Stimulated activated CD4-positive, alpha-beta T cell treated with anti-CD3 and anti-CD28 coated beads, TNF-alpha, amount 100 ng/mL, for 48 hours (primary cell): ENCODE measurements around the gene CCDC78.

ENCODE experiments used
- DNase-seq, 3 donors: peaks; one replicate each; pipeline ENCODE4 v3.0.0-alpha.2; 2020; ENCODE audit warnings: low read depth in 3 of 3

The CCDC78 gene

DNA sequence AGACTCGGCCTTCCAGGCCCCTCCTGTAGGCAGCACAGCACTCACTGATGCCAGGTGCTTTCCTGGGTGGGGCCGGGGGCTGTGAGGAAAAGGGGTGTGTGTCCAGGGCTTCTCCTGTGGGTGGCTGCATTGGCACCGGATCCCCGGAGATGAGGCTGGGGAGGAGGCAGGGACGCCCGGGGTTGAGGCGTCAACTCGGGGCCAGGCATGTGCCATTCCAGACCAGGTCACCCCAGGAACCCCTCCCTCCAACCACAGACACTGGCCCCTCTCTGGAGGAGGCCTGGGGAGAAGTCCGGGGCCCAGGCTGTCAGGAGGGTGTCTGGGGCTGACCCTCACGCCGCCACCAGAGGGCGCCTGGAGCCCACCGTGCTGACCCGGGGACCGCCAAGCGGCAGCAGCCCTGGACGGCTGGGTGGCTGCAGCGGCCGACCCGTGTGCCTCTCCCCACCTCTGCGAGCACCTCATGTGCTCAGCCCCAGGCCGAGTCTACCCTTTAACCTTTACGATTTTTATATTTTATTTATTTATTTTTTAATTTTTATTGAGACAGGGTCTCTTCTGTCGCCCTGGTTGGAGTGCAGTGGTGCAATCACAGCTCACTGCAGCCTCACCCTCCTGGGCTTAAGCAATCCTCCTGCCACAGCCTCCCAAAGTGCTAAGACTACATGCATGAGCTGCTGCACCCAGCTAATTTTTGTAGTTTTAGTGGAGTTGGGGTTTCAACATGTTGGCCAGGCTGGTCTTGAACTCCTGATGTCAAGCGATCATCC, 14.5 kb downstream of the CCDC78 start:
- peak; percentile 51 to 79 (median 65) for DNase-seq

DNA sequence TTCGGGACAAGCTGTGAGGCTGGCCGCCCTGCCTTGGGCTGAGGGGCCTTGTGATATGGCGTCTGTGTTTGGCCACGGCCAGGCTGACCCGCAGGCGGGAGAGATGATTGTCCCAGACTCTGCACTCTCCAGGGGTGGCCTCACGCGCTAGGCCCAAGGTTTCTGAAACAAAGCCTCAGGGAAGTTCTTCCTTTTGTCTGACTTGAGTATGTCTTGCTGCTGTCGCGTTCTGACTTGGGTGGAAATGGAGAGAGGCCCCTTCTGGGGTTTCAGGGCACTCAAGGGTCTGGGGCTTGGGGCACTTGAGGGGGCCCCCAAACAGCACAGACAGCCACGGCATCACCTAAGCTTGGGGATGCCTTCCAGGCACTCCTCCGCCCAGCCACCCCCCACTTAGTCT, 15.2 kb downstream of the CCDC78 start:
- DNase-seq = no peak

DNA sequence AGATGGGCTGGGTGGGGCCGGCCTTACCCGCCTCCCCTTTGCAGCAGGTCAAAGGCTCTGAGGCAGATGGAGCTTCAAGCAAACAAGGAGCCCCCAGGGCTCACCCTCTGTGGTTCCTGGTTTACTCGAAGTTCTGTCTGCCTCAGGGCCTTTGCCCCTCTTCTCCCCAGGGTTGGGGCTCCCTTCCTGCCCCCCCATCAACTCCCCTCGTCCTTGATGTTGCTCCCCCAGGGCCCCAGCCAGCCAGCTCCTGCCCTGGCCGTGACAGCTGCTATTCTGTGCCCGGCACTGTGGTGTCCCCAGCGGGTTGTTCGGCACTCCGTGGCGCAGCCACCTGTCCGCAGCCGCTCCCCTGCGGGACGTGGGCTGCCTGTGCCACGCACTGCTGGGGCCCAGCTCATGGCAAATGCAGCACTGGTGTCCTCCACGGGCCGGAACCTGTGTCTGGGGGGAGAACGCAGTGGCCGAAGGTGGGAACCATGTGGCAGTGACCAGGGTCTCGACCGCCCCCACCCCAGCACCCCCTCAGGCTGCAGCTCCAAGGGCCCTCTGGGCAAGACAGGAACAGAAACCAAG, 15.7 kb downstream of the CCDC78 start:
- no peak for DNase-seq

DNA sequence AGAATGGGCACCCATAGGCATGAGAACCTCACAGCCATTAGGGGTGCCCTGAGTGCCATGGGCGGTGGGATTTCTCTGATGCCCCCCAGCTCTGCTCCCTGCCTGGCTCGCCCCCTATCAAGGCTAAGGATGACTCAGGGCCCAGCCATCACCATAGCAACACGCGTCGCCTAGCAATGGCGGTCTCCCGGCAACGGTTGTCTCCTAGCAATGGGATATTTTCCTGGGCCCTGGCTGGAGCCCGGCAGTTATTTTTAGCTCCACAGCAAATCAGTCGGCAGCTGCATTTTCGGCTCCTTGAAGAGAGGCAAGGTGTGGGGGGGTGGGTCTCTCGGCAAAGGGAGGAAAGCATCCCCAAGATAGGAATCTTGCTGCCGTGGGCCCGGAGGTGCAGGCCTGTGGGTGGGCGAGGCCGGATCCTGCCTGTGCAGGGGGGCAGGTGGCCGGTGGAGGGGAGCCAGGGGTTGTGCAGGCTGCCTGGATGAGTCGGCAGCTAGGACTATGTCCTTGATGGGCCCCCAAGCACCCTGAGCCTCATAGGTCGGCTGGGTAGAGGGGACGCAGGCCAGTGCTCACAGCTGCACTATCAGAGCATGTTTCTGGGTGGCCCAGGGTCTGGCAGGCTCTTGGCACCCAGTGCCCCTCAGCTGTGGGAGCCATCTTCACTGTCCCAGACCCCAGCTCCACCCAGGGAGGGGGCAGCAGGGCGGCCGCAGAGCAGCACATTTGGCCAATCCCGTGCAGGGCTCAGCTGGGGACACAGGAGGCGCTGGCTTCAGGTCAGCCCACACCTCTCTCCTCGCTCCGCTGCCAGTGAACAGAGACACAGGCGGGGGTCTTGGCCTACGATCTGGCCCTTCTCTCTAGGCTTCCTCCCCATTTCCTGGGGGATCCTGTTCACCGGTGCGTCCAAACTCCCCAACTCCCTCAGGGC, 16.4 kb downstream of the CCDC78 start:
- DNase-seq = no peak

DNA sequence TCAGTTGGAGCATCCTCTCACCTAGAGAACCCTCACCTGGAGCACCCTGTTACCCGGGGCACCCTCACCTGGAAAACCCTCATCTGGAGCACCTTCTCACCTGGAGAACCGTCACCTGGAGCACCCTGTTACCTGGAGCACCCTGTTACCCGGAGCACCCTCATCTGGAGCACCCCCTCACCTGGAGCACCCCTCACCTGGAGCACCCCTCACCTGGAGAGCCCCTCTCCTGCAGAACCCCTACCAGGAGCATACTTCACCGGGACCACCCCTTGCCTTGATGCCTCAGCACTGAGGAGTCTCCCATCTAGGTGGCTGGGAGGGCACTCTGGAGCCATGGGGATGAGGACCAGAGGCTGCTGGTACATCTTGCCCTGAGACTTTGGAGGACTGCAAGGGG, 17.3 kb downstream of the CCDC78 start:
- no peak for DNase-seq

DNA sequence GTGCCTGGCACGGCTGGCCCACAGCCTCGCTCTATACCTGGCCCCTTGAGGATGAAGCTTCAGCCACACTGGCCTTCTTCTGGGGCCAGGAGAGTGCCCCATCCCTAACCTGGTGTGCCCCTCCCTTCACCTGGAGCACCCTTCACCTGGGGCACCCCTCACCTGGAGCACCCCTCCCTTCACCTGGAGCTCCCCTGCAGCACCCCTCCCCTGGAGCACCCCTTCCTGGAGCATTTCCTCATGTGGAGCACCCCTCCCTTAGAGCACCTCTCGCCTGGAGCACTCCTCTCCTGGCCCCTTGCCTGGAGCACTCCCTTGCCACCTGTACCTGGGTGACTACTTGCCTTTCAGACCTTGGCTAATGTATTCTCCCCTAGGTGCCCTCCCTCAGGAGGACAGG, 18.2 kb downstream of the CCDC78 start:
- DNase-seq = no peak

DNA sequence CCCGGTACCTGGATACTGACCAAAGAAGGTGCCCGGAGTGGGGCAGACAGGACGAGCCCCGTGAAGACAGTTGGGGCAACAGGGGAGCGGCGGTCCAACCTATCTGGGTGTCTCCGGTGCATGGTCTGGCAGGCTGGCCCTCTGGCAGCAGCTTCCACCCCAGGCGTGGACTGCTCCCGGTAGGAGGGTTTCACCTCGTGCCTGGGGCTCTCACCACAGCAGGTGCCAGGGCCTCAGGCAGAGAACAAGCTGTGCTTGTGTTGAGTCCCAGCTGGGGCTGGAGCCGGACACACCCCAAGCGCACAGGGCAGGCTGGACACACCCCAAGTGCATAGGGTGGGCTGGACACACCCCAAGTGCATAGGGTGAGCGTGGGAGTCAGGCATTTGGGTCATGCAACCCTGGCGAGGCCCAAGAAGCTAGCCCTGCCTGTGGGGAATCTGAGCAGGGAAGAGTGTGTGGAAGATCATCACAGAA, 19.1 kb downstream of the CCDC78 start:
- DNase-seq = no peak

DNA sequence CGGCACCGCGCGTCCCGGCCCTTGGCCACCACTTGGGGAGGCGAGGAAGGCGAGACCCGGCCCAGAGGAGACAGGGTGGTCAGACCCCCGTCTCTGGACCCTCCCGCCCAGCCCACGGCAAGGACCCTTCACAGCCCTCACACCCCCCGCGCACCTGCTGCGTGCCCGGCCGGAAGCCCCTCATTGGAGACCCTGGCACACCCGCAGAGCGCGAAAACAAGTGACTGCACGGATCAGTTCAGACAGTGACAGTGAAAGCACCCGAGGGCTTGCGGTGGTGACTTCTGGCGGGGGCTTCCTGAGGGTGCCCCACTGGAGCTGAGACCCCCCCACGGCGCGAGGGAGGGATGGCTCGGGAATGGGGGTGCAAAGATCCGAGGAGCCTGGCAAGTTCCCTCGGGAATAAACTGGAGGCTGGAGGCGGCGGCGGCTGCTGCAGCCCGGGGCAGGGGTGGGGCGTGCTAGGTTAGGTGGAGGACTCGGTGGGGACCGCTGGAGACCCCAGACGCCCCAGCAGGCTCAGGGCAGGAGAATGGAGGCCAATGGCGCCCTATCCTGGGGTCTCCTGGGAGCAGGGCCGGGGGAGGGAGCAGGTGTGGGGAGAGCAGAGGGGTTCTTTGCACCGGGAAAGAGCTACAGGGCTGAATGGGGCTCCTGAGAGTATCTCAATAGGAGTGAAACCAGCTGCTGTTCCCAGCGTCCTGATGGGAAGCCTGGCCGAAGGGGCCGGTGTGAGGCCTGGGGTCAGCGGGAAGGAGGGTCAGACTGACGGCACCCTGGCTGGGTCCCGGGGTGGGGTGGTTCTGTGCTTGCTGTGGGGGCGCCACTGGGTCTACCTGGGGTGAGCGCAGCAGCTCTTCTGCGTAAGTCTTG, 19.8 kb downstream of the CCDC78 start:
- no peak for DNase-seq

DNA sequence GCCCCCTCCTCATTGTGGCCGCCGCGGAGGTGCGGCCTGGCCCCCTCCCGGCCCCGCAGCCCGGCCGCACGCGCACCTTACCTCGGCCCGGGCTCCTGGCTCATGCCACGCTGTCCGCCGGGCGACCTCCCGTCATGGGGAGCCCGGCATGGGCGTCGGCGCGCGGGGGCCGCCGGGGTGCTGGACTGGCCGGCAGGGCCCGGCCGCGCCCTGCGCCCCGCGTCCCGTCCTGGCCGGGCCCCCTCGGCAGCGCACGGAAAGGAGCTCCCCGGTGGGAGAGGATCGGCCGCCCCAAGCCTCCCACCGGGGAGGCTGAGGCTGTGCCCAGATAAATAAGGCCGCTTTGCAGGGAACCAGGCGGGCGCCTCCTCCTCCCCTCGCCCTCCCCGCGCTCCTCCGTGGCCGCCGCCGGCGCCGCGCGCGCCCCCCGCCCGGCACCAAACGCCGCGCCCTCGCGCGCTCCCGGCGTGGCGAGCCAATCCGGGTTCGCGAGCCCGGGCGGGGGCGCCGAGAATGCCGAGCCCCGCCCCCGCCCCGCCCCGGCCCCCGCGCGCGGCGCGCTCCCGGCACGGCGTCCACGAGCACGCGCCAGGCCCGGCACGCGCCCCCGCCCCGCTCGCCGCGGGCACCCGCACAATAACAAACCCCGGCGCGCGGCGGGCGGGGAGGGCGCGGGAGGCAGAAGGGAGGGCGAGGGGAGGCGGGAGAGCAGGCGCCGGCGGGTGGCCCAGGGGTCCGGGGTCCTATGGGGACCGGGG, 20.6 kb downstream of the CCDC78 start, which contains the start of gene FBXL16:
Gene FBXL16 (minus strand): TSS at position 371 of the 758 bp plus-strand sequence. CDS start 8,396 bp downstream, outside the sequence.
- DNase-seq = no peak

DNA sequence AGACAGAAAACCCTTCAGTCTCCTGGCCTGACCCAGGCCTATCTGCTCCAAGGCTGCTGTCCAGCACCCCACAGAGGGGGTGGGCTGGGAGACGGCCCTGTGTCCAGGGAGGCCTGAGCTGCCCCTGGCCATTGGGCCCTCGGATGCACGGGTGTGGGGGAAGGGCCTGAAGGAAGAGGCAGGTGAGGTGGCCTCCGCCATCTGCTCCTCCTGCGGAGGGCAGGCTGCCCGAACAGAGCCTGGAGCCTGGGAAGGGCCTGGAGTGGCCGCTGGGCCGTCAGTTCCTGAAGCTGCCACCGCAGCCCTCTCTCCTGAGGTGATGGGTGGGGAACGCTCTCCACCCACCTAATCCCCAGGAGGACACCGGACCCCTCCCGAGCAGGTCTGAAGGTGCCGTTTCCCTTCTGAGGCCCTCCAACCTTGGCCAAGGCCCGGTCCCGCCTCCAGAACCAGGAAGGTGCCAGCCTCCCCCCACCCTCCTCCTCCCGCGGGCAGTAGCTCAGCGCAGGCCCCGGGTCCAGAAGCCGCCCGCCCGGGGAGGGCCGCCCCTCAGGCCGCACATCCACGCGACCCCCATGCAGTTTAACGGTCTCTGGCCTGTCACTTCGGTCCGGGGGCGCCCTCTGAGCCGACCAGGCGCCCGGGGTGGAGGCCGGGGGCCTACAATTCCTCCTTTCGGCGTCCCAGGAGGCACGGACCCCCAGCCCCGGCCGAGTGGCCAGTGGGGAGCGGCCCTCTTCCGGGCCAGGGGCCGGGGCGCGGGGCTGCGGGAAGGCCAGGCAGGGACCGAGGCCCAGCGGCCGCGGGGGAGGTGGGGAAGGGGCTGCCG, 21.5 kb downstream of the CCDC78 start:
- no peak for DNase-seq

DNA sequence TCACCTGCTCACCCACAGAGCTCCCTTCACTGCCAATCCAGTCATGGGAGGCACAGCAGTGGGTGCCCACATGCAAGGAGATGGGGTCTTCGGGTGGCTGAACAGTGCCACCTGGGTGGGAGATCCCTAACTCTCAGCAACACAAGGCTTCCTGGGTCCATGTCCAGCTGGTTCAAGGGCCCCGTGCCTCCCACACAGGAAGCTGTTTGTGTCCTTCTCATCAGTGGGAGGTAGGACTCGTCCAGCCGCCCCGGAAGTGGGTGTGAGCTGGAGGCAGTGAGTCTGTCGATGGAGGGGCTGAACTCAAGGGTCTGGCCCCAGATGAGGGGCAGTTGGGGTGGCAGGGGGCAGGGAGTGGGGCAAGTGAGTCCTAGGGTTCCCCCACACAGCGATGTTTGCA, 22.2 kb downstream of the CCDC78 start:
- DNase-seq = no peak

DNA sequence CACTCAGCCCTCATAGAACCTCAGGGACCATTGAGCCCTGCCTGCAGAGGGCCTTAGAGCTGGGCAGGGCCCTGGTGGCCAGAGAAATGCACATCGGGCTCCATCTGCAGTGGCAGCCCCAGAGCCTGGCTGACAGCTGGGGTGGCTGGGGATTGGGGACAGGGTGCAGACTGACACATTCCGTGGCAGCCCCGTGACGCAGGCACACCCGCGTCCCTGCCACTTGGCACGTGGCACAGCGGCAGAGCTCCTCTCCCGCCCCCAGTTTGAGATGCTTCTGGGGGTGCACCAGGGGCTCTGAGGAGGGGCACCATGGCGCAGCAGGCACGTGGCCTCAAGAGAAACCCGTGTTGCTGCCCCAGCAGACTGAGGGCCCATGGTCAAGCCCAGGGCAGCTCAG, 22.8 kb downstream of the CCDC78 start:
- no peak for DNase-seq

DNA sequence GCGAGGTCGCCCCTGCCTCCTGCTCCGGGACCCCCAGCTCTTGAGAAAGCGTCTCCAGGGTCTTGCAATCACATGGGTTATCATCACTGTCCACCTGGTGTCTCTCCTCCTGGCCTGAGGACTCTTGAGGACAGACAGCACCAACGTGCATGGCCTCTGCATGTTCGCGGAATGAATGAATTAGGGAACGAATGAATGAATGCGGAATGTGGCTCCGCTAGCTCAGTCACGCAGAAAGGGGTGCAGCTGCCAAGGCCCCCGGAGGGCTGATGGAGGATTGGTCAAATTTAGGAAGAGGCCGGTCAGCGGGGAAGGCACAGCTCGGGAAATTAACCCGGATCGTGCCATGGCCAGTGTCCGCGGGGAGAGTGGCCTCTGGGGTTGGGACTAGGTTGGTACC, 23.9 kb downstream of the CCDC78 start:
- DNase-seq = no peak

DNA sequence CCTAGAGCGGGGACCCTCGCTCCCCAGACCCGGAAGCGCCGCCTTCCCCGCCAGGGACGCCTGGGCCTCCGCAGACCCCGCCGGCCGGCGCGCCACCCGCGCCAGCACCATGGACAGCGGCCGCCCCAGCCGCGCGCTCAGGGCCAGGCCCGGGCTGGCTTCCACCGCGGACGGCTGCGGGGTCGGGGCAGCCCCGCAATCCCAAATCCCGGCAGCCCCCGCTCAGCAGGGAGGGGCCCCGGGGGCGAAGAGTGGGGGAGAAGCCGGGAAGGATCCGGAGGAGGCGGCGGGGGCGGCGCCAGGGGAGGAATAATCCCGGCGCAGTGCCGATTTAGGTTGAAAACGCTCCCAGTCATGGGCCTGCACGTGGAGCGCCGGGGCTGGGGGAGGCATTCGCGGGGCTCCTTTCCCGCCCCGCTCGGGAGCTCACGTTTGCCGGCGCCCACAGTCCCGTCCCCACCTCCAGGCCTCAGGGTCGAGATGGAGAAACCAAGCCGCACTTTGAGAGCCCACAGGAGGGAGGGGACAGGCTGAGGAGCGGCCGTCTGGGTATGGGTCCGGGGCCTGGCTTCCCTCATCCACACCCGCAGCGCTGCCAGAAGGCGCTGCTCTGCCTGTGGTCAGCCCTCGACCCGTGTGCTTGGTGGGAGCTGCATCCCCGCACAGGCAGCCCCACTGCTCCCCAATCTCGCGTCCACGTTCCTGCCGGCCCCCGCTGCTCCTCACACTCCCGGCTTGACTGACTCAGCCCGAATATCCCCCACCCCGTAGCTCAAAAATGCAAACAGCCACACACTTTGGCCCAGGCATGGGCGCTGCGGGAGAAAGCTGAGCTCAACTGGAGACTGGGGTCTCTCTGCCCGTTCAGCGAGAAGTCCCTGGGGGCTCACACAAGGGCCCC, 25.3 kb downstream of the CCDC78 start:
- DNase-seq = no peak

DNA sequence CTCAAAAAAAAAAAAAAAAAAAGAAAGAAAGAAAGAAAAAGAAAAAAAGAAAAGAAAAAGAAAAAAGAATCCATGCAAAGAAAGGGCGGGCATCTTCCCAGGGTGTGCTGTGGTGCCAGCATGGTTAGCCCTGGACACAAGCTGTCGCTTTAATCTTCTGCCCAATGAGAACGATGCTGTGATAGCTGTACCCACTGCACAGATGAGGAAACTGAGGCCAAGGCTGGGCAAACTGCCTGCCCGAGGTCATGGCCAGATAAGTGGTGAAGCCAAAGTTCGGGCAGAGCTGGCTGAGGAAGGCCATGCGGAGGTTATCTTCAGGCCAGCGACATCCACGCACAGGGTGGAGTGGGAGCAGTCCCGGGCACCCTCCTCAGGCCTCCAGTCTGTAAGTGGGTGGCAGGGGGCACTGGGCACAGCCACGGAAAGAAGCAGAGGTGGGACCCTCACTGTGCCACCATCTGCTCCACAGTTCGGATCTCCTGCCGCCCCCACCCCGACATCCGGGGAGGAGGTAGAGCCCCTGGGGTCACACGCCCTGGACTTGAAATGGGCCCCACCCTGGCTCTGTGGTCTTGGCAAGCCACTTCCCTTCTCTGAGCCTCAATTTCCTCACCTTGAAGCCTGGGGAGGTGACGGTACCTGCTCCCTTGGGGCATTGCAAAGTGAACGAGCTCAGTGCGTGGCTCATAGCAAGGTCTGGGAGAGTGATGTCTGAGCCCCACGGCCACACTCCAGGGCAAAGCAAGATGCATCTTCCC, 27.2 kb downstream of the CCDC78 start:
- no peak for DNase-seq

DNA sequence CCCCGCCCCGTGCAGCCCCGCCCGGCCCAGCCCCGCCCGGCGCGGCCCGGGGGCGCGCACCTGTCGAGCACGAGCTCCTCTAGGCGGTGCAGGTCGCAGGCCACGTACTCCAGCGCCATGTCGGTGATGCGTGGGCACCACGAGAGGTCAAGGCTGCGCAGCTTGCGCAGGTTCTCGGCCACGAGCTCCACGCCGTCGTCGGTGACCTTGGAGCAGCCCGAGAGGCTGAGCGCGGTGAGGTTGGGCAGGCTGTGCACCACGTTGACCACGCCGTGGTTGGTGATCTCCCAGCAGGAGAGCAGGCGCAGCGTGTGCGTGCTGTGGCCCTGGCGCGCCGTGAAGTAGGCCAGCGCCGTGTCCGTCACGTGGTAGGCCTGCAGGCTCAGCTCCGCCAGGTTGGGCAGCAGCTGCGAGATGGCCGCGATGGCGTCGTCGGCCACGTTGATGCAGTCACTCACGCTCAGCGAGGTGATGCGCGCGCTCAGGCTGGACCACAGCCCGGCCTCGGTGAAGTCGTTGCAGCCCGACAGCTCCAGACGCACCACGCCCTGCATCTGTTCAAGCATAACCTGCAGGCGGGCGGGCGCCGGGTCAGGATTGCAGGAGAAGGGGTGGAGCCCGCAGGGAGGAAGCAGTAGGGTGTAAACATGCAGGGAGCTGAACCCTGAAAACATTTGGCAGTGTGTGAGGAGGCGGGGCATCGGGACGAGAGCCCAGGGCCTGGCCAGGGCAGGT, 30.7 kb downstream of the CCDC78 start:
- DNase-seq = peak; percentile 51 to 72 (median 52)

DNA sequence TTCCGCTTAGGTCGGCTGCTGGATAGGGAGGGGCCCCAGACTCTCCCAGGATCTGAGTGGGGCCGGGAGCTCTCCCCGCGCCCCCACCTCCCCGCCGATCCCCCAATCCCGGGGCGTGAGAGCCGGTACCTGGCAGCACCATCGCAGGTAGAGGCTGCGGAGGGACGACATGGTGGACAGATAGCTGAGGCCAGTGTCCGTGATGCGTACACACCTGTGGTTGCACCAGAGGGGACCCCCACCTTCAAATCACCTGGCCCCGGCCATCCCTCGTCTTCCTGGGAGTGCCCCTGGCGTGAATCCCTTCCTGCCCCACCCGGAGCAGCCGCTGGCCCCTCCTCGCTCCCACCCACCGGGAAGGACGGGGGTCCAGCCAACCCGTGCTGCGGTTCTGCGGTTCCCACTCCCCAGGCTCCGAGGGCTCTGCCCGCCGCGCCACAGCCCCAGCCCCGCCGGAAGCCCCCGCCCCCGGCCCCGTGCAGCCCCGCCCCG, 31.3 kb downstream of the CCDC78 start:
- DNase-seq = no peak
